GM23338 (cell line): ENCODE measurements around the gene PKDCC. TPM values are rescaled to one million over a fixed set of nuclear protein-coding genes. Genes with fewer than 3 reads are reported as not detected.

Source experiments
- ATAC-seq: fragments of 200-7000 bp; cut with Tn5 transposase; 3 replicates; pipeline ENCODE4 v1.9.1; 2020
- DNase-seq: peaks from one replicate; pipeline ENCODE4 v3.0.0-alpha.2; 2015; ENCODE audit warnings: low spot score
- H2AFZ ChIP-seq: fragments of 200-600 bp; sonication (generic); 2 replicates; pipeline ENCODE4 v1.8.0; 2016; ENCODE audit warnings: antibody characterized with exemption, mild to moderate bottlenecking, moderate library complexity
- H3F3A ChIP-seq: fragments of 200-600 bp; sonication (generic); replicated peaks from 2 replicates; pipeline ENCODE4 v1.8.0; 2017; ENCODE audit warnings: antibody characterized with exemption, mixed run types, low read depth
- H3K27ac ChIP-seq: fragments of 200-600 bp; sonication (generic); 2 replicates; pipeline ENCODE4 v1.6.1; 2016; ENCODE audit warnings: low read depth
- H3K27me3 ChIP-seq: fragments of 200-600 bp; sonication (generic); 2 replicates; pipeline ENCODE4 v1.8.0; 2016; ENCODE audit warnings: mild to moderate bottlenecking, mixed run types, moderate library complexity; ENCODE audit not compliant: insufficient read depth
- H3K36me3 ChIP-seq: fragments of 200-600 bp; sonication (generic); 2 replicates; pipeline ENCODE4 v1.8.0; 2016; ENCODE audit warnings: mild to moderate bottlenecking; ENCODE audit not compliant: insufficient read depth
- H3K4me1 ChIP-seq: fragments of 200-600 bp; sonication (generic); 2 replicates; pipeline ENCODE4 v1.8.0; 2016; ENCODE audit warnings: mild to moderate bottlenecking, moderate library complexity; ENCODE audit not compliant: insufficient read depth
- H3K4me2 ChIP-seq: fragments of 200-600 bp; sonication (generic); 2 replicates; pipeline ENCODE4 v1.7.1; 2017; ENCODE audit warnings: mixed run types
- H3K4me3 ChIP-seq: fragments of 200-600 bp; sonication (generic); 2 replicates; pipeline ENCODE4 v1.6.1; 2016; ENCODE audit warnings: mixed run types
- H3K79me2 ChIP-seq: fragments of 200-600 bp; sonication (generic); replicated peaks from 2 replicates; pipeline ENCODE4 v1.8.0; 2017; ENCODE audit warnings: mild to moderate bottlenecking; ENCODE audit not compliant: insufficient read depth
- H3K9me2 ChIP-seq: fragments of 200-600 bp; sonication (generic); 2 replicates; pipeline ENCODE4 v1.8.0; 2017; ENCODE audit not compliant: insufficient read depth
- H4K20me1 ChIP-seq: fragments of 200-600 bp; sonication (generic); replicated peaks from 2 replicates; pipeline ENCODE4 v1.8.0; 2017; ENCODE audit warnings: mild to moderate bottlenecking; ENCODE audit not compliant: insufficient read depth
- H3K27ac Mint-ChIP-seq: 2 replicates; pipeline ENCODE4 v1.8.0; 2020; ENCODE audit warnings: inconsistent platforms, mild to moderate bottlenecking, moderate library complexity, mixed read lengths
- H3K27me3 Mint-ChIP-seq: 3 replicates; pipeline ENCODE4 v1.8.0; 2022; ENCODE audit warnings: low read depth, mild to moderate bottlenecking, moderate library complexity, mixed read lengths, inconsistent platforms; ENCODE audit not compliant: insufficient read depth, poor library complexity
- H3K36me3 Mint-ChIP-seq: 3 replicates; pipeline ENCODE4 v1.8.0; 2021; ENCODE audit warnings: low read depth, mild to moderate bottlenecking, inconsistent platforms, moderate library complexity, mixed read lengths
- H3K4me1 Mint-ChIP-seq: 3 replicates; pipeline ENCODE4 v1.8.0; 2020; ENCODE audit warnings: mild to moderate bottlenecking, inconsistent platforms, mixed read lengths
- H3K4me3 Mint-ChIP-seq: 3 replicates; pipeline ENCODE4 v1.8.0; 2021; ENCODE audit warnings: moderate library complexity, mild to moderate bottlenecking, inconsistent platforms, mixed read lengths
- H3K9me3 Mint-ChIP-seq: 3 replicates; pipeline ENCODE4 v1.8.0; 2020; ENCODE audit warnings: moderate library complexity, mild to moderate bottlenecking, inconsistent platforms, mixed read lengths
- CREB1 ChIP-seq: fragments of 250-450 bp; sonication (Bioruptor Pico); IDR thresholded peaks from 2 replicates; pipeline ENCODE4 v1.5.0; 2020; ENCODE audit warnings: low read depth, mild to moderate bottlenecking, moderate library complexity
- EZH2 ChIP-seq: fragments of 200-600 bp; sonication (generic); IDR thresholded peaks from one replicate; pipeline ENCODE4 v1.8.0; 2017; ENCODE audit warnings: antibody characterized with exemption, mild to moderate bottlenecking, low read depth; ENCODE audit not compliant: unreplicated experiment
- EZH2phosphoT487 ChIP-seq: fragments of 200-600 bp; sonication (generic); IDR thresholded peaks from one replicate; pipeline ENCODE4 v1.8.1; 2018; ENCODE audit warnings: antibody characterized with exemption; ENCODE audit not compliant: unreplicated experiment
- STAT1 ChIP-seq: IDR thresholded peaks from one replicate; pipeline ENCODE4 v1.6.1; 2016; ENCODE audit warnings: antibody characterized with exemption; ENCODE audit not compliant: unreplicated experiment
- ZNF114 ChIP-seq: fragments of 250-450 bp; sonication (Bioruptor Pico); IDR thresholded peaks from 2 replicates; pipeline ENCODE4 v1.5.0; 2020; ENCODE audit warnings: mild to moderate bottlenecking, moderate library complexity
- ZNF331 ChIP-seq: fragments of 250-450 bp; sonication (Bioruptor Pico); IDR thresholded peaks from 2 replicates; pipeline ENCODE4 v1.5.0; 2020; ENCODE audit warnings: low read depth, mild to moderate bottlenecking, moderate library complexity
- polyA plus RNA-seq: library from polyadenylated mRNA; unstranded; fragments of >200 nt; fragmentation: Nextera tagmentation; extraction: Ambion mirVana; gene quantifications from 2 replicates; pipeline ENCODE4 v1.2.1, GENCODE V29; 2016
- total RNA-seq: library from RNA; depleted of rRNA; stranded (reverse); fragments of >200 nt; shearing (Covaris generic); gene quantifications from 2 replicates; pipeline ENCODE4 v1.2.3, GENCODE V29; 2014
- TF ChIP-seq, protein P1 (sequence below), 2 experiments: fragments of 200-600 bp in 1 of 2; sonication (generic) in 1 of 2; conservative IDR thresholded peaks; 2 replicates each; pipeline versions ENCODE4 v1.5.1 to v1.6.1; 2016 to 2017; ENCODE audit warnings: antibody characterized with exemption in 2 of 2, low read depth in 2 of 2, mild to moderate bottlenecking in 2 of 2, moderate library complexity in 1 of 2
- TF ChIP-seq, protein P2 (sequence below): fragments of 250-450 bp; sonication (Bioruptor Pico); IDR thresholded peaks from 2 replicates; pipeline ENCODE4 v1.5.0; 2020; ENCODE audit warnings: mild to moderate bottlenecking, moderate library complexity

PKDCC gene
- total and polyA plus RNA-seq, 2 experiments from 2014 or later, result 7.0 to 44.8 TPM

DNA sequence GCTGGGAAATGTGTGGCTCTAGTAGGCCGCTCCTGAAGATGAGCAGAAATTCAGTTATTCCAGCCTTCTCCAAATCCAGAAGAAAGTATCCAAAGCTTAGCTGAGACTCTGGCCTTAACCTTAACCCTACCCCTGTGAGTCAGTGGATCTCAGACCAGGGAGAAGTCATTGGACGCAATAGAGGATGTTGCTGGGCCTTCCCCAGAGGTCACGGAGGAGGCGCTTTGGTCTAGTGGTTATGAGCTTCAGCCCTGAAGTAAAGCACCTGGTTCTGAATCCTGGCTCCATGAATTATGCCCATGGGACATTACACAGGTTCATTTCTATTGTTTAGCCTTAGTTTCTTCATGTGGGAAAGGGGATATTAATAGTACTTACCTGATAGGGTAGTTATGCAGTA lies 24.0 kb downstream of the PKDCC start:
- no peak overlapping the region for H3K27ac Mint-ChIP-seq
- no peaks in the 10 kb centered on the region for H3K36me3 Mint-ChIP-seq
- no peak overlapping the region for H3K4me2 ChIP-seq
- no peak for ATAC-seq
- H4K20me1 ChIP-seq, result no peaks in the 10 kb centered on the region
- H3F3A ChIP-seq, result no peaks in the 10 kb centered on the region
- H2AFZ ChIP-seq, result no peak overlapping the region
- no peak for DNase-seq
- peaks cover 13% of the 10 kb centered on the region for H3K4me1 Mint-ChIP-seq
- no peak overlapping the region for H3K4me3 ChIP-seq
- H3K9me2 ChIP-seq, result peaks cover 13% of the 10 kb centered on the region; the same call in 1 of the 2 replicates
- H3K9me3 Mint-ChIP-seq, result no peaks in the 10 kb centered on the region; the same call in 2 of the 3 replicates
- peaks cover 8% of the 10 kb centered on the region for H3K27me3 Mint-ChIP-seq
- no peak overlapping the region for H3K4me3 Mint-ChIP-seq
- H3K4me1 ChIP-seq, result no peaks in the 10 kb centered on the region; the same call in none of the 2 replicates
- no peaks in the 10 kb centered on the region for H3K36me3 ChIP-seq
- H3K79me2 ChIP-seq, result no peaks in the 10 kb centered on the region
- no peak overlapping the region for H3K27ac ChIP-seq
- H3K27me3 ChIP-seq, result no peaks in the 10 kb centered on the region
- TF ChIP-seq, protein P1, sequence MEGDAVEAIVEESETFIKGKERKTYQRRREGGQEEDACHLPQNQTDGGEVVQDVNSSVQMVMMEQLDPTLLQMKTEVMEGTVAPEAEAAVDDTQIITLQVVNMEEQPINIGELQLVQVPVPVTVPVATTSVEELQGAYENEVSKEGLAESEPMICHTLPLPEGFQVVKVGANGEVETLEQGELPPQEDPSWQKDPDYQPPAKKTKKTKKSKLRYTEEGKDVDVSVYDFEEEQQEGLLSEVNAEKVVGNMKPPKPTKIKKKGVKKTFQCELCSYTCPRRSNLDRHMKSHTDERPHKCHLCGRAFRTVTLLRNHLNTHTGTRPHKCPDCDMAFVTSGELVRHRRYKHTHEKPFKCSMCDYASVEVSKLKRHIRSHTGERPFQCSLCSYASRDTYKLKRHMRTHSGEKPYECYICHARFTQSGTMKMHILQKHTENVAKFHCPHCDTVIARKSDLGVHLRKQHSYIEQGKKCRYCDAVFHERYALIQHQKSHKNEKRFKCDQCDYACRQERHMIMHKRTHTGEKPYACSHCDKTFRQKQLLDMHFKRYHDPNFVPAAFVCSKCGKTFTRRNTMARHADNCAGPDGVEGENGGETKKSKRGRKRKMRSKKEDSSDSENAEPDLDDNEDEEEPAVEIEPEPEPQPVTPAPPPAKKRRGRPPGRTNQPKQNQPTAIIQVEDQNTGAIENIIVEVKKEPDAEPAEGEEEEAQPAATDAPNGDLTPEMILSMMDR (conservative IDR thresholded peaks at IDR 0.05; ENCODE audit: low read depth in 2 of 2), result no peak
- TF ChIP-seq CREB1 (CRISPR knock-in tag), result no peak
- no peak for TF ChIP-seq STAT1
- TF ChIP-seq EZH2phosphoT487, result no peak
- TF ChIP-seq, protein P2, sequence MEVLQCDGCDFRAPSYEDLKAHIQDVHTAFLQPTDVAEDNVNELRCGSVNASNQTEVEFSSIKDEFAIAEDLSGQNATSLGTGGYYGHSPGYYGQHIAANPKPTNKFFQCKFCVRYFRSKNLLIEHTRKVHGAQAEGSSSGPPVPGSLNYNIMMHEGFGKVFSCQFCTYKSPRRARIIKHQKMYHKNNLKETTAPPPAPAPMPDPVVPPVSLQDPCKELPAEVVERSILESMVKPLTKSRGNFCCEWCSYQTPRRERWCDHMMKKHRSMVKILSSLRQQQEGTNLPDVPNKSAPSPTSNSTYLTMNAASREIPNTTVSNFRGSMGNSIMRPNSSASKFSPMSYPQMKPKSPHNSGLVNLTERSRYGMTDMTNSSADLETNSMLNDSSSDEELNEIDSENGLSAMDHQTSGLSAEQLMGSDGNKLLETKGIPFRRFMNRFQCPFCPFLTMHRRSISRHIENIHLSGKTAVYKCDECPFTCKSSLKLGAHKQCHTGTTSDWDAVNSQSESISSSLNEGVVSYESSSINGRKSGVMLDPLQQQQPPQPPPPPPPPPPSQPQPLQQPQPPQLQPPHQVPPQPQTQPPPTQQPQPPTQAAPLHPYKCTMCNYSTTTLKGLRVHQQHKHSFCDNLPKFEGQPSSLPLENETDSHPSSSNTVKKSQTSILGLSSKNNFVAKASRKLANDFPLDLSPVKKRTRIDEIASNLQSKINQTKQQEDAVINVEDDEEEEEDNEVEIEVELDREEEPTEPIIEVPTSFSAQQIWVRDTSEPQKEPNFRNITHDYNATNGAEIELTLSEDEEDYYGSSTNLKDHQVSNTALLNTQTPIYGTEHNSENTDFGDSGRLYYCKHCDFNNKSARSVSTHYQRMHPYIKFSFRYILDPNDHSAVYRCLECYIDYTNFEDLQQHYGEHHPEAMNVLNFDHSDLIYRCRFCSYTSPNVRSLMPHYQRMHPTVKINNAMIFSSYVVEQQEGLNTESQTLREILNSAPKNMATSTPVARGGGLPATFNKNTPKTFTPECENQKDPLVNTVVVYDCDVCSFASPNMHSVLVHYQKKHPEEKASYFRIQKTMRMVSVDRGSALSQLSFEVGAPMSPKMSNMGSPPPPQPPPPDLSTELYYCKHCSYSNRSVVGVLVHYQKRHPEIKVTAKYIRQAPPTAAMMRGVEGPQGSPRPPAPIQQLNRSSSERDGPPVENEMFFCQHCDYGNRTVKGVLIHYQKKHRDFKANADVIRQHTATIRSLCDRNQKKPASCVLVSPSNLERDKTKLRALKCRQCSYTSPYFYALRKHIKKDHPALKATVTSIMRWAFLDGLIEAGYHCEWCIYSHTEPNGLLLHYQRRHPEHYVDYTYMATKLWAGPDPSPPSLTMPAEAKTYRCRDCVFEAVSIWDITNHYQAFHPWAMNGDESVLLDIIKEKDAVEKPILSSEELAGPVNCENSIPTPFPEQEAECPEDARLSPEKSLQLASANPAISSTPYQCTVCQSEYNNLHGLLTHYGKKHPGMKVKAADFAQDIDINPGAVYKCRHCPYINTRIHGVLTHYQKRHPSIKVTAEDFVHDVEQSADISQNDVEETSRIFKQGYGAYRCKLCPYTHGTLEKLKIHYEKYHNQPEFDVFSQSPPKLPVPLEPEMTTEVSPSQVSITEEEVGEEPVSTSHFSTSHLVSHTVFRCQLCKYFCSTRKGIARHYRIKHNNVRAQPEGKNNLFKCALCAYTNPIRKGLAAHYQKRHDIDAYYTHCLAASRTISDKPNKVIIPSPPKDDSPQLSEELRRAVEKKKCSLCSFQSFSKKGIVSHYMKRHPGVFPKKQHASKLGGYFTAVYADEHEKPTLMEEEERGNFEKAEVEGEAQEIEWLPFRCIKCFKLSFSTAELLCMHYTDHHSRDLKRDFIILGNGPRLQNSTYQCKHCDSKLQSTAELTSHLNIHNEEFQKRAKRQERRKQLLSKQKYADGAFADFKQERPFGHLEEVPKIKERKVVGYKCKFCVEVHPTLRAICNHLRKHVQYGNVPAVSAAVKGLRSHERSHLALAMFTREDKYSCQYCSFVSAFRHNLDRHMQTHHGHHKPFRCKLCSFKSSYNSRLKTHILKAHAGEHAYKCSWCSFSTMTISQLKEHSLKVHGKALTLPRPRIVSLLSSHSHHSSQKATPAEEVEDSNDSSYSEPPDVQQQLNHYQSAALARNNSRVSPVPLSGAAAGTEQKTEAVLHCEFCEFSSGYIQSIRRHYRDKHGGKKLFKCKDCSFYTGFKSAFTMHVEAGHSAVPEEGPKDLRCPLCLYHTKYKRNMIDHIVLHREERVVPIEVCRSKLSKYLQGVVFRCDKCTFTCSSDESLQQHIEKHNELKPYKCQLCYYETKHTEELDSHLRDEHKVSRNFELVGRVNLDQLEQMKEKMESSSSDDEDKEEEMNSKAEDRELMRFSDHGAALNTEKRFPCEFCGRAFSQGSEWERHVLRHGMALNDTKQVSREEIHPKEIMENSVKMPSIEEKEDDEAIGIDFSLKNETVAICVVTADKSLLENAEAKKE (CRISPR knock-in tag), result no peak
- no peak for TF ChIP-seq ZNF331 (CRISPR knock-in tag)
- no peak for TF ChIP-seq EZH2
- TF ChIP-seq ZNF114 (CRISPR knock-in tag), result no peak
